ENCODE results near the gene SCN1A. TPM values are rescaled to one million over a fixed set of nuclear protein-coding genes. Genes with fewer than 3 reads are reported as not detected.

Gene SCN1A
- total and polyA plus RNA-seq, 2 of the 8 experiments (the other 6 are each of a cell fraction or from before 2014, with no cell fraction given): 0.18 to 1.9 TPM

DNA sequence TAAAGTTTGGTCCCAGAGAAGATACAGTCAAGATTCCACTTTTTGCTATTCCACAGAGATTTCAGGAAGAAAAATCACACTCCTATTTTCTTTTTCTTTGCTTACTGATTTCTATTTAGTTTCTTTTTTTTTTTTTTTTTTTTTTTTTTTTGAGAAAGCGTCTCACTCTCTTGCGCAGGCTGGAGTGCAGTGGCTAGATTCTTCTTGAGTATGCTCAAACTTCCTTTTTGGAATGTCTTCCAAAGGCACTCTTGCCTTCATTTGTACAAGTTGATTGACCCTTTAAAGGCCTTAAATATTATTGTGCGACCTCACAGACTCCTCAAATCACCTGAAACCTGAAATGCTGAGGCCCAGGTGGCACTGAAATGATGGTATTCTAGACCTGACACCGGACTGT lies 9.6 kb downstream of the SCN1A start:
- no peak overlapping the region for H2BK12ac ChIP-seq (ENCODE audit: low read depth, low read length)
- POLR2A ChIA-PET (ENCODE audit: partially characterized antibody): no interaction called here
- TF ChIP-seq, protein P1, sequence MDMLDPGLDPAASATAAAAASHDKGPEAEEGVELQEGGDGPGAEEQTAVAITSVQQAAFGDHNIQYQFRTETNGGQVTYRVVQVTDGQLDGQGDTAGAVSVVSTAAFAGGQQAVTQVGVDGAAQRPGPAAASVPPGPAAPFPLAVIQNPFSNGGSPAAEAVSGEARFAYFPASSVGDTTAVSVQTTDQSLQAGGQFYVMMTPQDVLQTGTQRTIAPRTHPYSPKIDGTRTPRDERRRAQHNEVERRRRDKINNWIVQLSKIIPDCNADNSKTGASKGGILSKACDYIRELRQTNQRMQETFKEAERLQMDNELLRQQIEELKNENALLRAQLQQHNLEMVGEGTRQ (IDR thresholded peaks at IDR 0.05; ENCODE audit: low read length): no peak

More for the DNA sequence above, 9.6 kb downstream of the SCN1A start:
- H3K9me3 ChIP-seq (ENCODE audit: insufficient read depth in 2 of 2, low read depth in 1 of 2, low read length in 1 of 2): no peaks in the 10 kb centered on the region
- H4K91ac ChIP-seq (replicated peaks; ENCODE audit: insufficient read length, low read length): no peak overlapping the region
- no peak overlapping the region for H4K8ac ChIP-seq (ENCODE audit: extremely low read depth, insufficient read depth, low read length)
- H3K56ac ChIP-seq (replicated peaks; ENCODE audit: insufficient read length, low read depth, low read length): no peak overlapping the region
- no peak overlapping the region for H3K4me2 ChIP-seq (ENCODE audit: insufficient read depth in 1 of 2, low read depth in 2 of 2, low read length in 2 of 2)
- no peak for FAIRE-seq
- H3K27me3 ChIP-seq (replicated peaks in 1 of 4; ENCODE audit: control insufficient read depth in 3 of 4, extremely low read depth in 1 of 4, insufficient read depth in 3 of 4, low read length in 3 of 4): no peaks in the 10 kb centered on the region
- no peak for DNase-seq (ENCODE audit: low read depth in 1 of 2, low spot score in 2 of 2)
- no peak overlapping the region for H2BK20ac ChIP-seq (ENCODE audit: low read length)
- H3K27ac ChIP-seq (ENCODE audit: low read depth, low read length): no peak overlapping the region
- H2BK15ac ChIP-seq (ENCODE audit: low read length): no peak overlapping the region
- H3K23ac ChIP-seq (ENCODE audit: insufficient read length): no peak overlapping the region
- no peaks in the 10 kb centered on the region for H3K4me1 ChIP-seq (replicated peaks in 1 of 4; ENCODE audit: control insufficient read depth in 3 of 4, insufficient read depth in 4 of 4, low read length in 3 of 4)
- no peak overlapping the region for H3K9ac ChIP-seq (replicated peaks in 1 of 4; ENCODE audit: extremely low read depth in 1 of 4, low read depth in 3 of 4, low read length in 3 of 4)
- H2AK5ac ChIP-seq (ENCODE audit: low read depth, low read length): no peak overlapping the region
- H4K20me1 ChIP-seq (replicated peaks in 1 of 2; ENCODE audit: control insufficient read depth in 1 of 2, insufficient read depth in 2 of 2, low read length in 2 of 2): no peaks in the 10 kb centered on the region
- no peak overlapping the region for H3K14ac ChIP-seq (ENCODE audit: insufficient read length)
- H3K79me2 ChIP-seq (ENCODE audit: control insufficient read depth in 1 of 2, insufficient read depth in 2 of 2, low read length in 2 of 2): no peaks in the 10 kb centered on the region
- H3K23me2 ChIP-seq (ENCODE audit: low read depth, low read length): no peaks in the 10 kb centered on the region
- H2AFZ ChIP-seq (ENCODE audit: low read length): no peak overlapping the region
- no peaks in the 10 kb centered on the region for H3K79me1 ChIP-seq (ENCODE audit: low read depth, low read length)
- 90% methylated on average over 3 of the region's 4 CpGs; no CpG with 5 or more reads in 1 of the 2 experiments for WGBS, 2 experiments (ENCODE audit: extremely low coverage in 1 of 2, insufficient coverage in 1 of 2, insufficient read length in 1 of 2, insufficient replicate concordance in 2 of 2, low coverage in 1 of 2, low lambda C conversion rate in 2 of 2, missing lambda C conversion rate in 1 of 2)
- H3K36me3 ChIP-seq (ENCODE audit: control insufficient read depth in 2 of 4, insufficient read depth in 4 of 4, low read length in 3 of 4): no peaks in the 10 kb centered on the region
- no peak overlapping the region for H3K4ac ChIP-seq (replicated peaks; ENCODE audit: insufficient read length, low read depth, low read length)
- H3K4me3 ChIP-seq (ENCODE audit: extremely low read depth in 1 of 4, insufficient read depth in 2 of 4, low read depth in 3 of 4, low read length in 4 of 4): no peak overlapping the region
- CTCF ChIA-PET (ENCODE audit: partially characterized antibody): interaction anchor here (0.7 to 1.1 kb wide), 3 partner anchors 8 to 44 kb away, joined by 3 to 5 read pairs (median 3); no protein-coding TSS in a partner anchor
- H2BK120ac ChIP-seq (replicated peaks; ENCODE audit: low read depth, low read length): no peak overlapping the region
- H2BK5ac ChIP-seq (ENCODE audit: low read depth, low read length): no peak overlapping the region
- no peak overlapping the region for H3K18ac ChIP-seq (ENCODE audit: extremely low read depth, low read length)
- no peak overlapping the region for H4K5ac ChIP-seq (ENCODE audit: insufficient read length, low read depth, low read length)
